Fibroblast of mammary gland (primary cell): ENCODE data around the gene COBL.

Source experiments
- DNase-seq: peaks from one replicate; pipeline ENCODE4 v3.0.0-alpha.2; 2010; ENCODE audit warnings: low read depth
- H3K4me3 ChIP-seq: 2 replicates; pipeline ENCODE4 v1.5.1; 2011; ENCODE audit warnings: low read depth, mild to moderate bottlenecking, low read length, moderate library complexity; ENCODE audit not compliant: control insufficient read depth
- TF ChIP-seq, protein P1 (sequence below): conservative IDR thresholded peaks from 2 replicates; pipeline ENCODE4 v1.5.1; 2011; ENCODE audit warnings: low read depth, low read length, inconsistent platforms; ENCODE audit not compliant: control insufficient read depth, insufficient read depth

The COBL gene

DNA sequence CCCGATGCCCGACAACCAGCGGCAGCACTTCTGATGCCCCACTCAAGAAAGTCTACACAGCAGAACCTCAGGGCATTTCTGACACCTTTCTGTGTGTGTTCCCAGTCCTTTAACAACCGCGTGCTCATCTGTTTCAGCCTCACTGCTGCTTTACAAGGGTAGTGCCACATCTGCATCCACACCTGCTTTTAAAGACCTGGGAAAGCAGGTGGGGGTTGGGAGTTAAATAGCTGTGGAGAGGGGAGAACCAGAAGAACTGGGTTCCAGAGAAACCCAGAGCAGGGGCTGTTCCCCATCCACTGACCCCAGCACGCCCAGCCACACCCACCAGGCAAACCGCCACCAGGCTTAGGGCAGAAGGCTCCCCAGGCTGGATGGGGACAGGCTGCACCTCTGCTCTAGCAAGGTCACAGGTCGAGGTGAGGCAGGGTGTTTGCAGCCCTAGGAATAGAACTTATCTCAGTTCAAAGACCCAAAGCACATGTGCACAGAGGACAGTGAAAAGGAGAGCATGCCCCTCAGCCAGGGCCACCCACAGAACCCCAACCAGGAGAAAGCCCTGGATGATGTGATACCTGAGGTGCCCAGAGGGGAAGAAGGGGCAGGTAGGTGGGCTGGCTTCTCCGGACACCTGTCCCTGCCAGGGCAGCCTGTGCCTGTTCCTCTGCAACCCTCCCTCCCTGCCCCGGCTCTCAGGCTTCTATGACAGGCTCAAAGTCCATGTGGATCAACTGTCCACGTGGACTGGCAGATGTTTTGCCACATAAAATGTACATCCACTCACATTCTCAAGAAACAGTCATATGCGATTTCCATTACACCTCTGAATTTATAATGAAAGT is 51.3 kb downstream of the COBL start:
- TF ChIP-seq, protein P1, sequence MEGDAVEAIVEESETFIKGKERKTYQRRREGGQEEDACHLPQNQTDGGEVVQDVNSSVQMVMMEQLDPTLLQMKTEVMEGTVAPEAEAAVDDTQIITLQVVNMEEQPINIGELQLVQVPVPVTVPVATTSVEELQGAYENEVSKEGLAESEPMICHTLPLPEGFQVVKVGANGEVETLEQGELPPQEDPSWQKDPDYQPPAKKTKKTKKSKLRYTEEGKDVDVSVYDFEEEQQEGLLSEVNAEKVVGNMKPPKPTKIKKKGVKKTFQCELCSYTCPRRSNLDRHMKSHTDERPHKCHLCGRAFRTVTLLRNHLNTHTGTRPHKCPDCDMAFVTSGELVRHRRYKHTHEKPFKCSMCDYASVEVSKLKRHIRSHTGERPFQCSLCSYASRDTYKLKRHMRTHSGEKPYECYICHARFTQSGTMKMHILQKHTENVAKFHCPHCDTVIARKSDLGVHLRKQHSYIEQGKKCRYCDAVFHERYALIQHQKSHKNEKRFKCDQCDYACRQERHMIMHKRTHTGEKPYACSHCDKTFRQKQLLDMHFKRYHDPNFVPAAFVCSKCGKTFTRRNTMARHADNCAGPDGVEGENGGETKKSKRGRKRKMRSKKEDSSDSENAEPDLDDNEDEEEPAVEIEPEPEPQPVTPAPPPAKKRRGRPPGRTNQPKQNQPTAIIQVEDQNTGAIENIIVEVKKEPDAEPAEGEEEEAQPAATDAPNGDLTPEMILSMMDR: no peak
- DNase-seq: no peak
- H3K4me3 ChIP-seq: no peak overlapping the region

DNA sequence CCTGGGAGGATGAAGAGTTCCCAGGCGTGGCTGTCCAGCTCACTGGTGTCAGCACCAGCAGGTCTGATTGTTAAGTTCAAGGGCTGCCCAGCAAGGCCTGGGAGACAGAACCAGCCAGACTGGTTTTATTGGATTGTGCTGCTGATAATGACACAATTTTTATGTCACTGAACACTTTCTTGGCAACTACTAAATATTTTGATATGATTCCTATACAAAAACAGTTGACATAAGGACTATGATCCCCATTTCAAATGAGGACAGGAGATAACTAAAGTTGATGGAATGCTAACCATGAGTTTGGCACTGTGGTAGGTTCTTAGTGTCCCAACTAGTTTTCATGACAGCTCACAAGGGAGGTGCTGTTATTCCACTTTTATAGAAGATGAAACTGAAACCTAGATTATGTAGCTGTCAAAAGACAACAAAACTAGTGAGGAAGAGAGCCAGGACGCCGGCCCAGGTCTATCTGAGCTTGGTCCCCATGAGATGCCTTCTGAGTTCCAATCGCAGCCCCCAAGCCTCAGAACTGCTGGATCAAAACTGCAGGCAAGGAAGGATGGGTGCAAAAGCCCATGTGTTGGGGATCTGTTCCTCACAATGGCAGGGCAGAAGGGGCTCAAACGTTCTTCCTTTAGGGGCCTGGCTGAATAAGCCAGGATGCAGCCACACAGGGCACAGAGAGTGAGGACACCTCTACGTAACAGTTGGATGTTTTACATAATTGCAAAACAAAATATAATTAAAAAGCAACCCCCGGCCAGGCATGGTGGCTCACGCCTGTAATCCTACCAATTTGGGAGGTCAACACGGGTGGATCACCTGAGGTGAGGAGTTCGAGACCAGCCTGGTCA is 52.8 kb downstream of the COBL start:
- TF ChIP-seq, protein P1: no peak
- no peak overlapping the region for H3K4me3 ChIP-seq
- no peak for DNase-seq

DNA sequence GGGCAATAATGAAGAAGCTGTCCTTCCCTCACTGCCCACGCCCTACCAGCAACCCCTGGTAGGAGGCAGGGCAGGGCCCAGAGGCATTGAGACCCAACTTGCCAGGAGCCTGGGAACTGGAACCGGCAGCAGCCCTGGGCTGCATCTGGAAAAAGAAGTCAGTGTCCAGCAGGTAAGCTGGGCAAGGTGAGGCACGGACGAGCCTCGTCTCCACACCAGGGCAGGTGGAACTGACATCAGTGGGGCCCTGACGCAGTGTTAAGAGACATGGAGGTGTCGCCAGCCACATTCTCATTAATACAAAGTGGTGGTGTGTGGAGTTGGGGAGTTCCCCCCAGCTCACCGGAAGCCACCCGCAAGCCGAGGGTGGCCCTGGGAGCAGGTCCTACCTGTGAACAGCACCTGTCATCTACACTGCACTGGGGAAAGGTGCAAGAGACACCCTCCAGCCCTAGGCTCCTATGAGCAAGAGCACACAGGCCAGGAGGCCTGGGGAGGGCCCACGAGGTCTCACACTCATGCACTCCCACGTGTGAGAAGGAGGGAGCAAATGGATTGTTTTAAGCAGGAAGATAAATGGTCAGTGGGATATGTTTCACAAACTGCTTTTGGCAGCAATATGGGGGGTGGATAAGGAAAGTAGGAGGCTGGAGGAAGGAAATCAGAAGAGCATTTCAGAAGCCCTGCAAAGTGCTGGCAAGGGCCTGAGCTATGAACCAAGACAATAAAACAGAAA is 53.6 kb downstream of the COBL start:
- no peak overlapping the region for H3K4me3 ChIP-seq
- DNase-seq: no peak
- TF ChIP-seq, protein P1: no peak

DNA sequence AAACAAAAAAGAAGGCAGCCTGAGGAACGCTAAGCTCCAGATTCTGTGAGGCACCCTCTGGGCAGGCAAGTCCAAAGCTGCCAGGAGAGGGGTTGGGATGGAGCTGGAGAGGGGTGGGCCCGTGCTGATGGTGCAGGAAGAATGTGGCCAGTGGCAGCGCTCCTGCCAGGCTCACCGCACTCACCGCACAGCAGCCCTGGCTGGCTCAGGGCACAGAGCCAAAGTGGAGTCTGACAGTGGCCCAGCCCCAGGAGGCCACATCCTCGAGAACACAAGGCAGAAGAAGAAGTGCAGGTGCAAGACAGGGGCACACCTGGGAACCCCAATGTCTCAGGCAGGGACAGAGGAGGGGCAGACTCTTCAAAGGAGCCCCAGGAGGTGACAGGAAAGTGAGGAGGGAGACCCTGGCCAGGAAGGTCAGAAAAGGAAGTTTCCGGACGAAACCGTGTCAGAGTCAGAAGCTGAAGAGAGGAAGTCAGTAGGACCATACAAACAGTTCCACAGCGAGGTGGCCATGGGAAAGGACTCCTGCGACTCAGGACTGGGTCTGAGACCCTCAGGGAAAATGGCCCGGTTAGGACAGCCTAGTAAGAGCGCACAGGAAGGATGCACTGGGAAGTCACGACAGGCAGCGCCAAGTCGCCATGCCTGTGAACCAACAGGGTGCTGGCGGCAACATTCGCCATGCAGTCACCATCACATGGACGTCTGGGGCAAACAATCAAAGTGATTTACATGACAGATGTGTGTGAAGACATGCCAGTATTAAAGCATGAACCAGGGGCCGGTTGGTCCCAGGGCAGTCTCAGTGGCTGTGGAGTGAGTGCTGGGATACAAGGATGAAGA is 54.4 kb downstream of the COBL start:
- no peak overlapping the region for H3K4me3 ChIP-seq
- TF ChIP-seq, protein P1: no peak
- no peak for DNase-seq

DNA sequence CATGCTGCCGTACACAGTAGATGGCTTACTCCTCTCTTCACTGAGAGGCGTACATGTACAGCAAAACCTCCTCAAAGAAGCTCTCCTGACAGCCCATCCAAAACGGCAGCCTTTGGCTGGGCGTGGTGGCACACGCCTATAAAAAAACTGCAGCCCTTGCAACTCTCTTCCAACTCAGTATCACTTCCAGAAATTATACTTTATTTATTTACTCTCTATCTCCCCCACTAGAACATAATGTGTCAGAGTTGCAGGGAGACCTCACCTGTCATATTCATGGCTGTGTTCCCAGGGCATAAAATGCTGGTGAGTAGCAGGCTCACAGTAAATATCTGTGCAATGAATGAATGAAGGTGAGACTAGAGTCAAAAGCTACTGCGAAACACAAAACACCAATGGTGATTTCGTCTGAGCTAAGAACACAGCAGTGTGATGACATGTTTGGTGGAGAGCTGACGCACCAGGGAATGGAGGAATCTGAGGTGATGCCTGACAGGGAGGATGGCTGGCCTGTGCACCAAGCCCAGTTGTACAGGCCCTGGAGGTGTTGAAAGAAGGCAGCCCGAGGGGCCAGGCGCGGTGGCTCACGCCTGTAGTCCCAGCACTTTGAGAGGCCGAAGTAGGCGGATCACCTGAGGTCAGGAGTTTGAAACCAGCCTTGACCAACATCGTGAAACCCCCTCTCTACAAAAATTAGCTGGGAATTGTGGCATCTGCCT is 55.3 kb downstream of the COBL start:
- DNase-seq: no peak
- no peak overlapping the region for H3K4me3 ChIP-seq

More for the DNA sequence above, 55.3 kb downstream of the COBL start:
- TF ChIP-seq, protein P1: no peak
